Activated CD4-positive, alpha-beta memory T cell treated with anti-CD3 and anti-CD28 coated beads for 36 hours (primary cell): Measurements from ENCODE around the gene MYL12B. TPM values are rescaled to one million over a fixed set of nuclear protein-coding genes. Genes with fewer than 3 reads are reported as not detected.

Experiments
- CTCF ChIA-PET: fragments of 350-600 bp; sonication (Branson Sonifier 250); formaldehyde crosslinking; loops from one replicate; lab custom pipeline; 2021; ENCODE audit warnings: antibody characterized with exemption, inconsistent platforms; lab: Charles Lee
- POLR2A ChIA-PET: fragments of 350-600 bp; sonication (Branson Sonifier 250); formaldehyde crosslinking; loops from one replicate; lab custom pipeline; 2021; ENCODE audit warnings: antibody characterized with exemption; lab: Charles Lee
- DNase-seq: peaks from one replicate; pipeline ENCODE4 v3.0.0-alpha.2; 2020
- H3K27ac Mint-ChIP-seq: one replicate; pipeline ENCODE4 v1.8.0; 2021; ENCODE audit warnings: mixed read lengths
- H3K27me3 Mint-ChIP-seq: one replicate; pipeline ENCODE4 v1.8.0; 2021; ENCODE audit warnings: mixed read lengths
- H3K36me3 Mint-ChIP-seq: one replicate; pipeline ENCODE4 v1.8.0; 2021; ENCODE audit warnings: mixed read lengths
- H3K4me1 Mint-ChIP-seq: one replicate; pipeline ENCODE4 v1.8.0; 2021; ENCODE audit warnings: low read depth, mixed read lengths
- H3K4me3 Mint-ChIP-seq: one replicate; pipeline ENCODE4 v1.8.0; 2021; ENCODE audit warnings: mild to moderate bottlenecking, mixed read lengths
- H3K9me3 Mint-ChIP-seq: one replicate; pipeline ENCODE4 v1.8.0; 2021; ENCODE audit warnings: mixed read lengths
- intact Hi-C: fragments of 100-400 bp; cut with micrococcal nuclease; formaldehyde crosslinking; loops from one replicate; pipeline ENCODE4 v1.15.1; 2023
- total RNA-seq, 2 experiments: library from RNA; stranded (reverse); gene quantifications; one replicate each; pipeline ENCODE4 v1.2.3, GENCODE V29; 2021

MYL12B gene
- total RNA-seq, 2 experiments from 2014 or later = 335 to 339 TPM

DNA sequence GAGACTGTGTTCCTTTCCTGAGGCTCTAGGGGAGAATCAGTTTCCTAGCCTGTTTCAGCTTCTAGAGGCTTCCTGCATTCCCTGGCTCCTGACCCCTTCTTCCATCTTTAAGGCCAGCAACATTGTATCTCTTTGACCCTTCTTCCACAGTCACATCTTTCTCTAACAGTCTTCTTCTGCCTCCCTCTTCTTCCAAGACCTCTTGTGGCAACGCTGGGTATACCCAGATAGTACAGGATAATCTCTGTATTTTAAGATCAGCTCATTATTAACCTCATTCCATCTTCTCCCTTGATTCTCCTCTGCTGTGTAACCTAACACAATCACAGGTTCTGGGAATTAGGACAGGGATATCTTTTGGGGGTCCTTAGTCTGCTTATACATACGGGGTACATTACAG, 23.2 kb upstream of the MYL12B start:
- intact Hi-C loops = no loop called here
- peaks cover 20% of the 10 kb centered on the region for H3K9me3 Mint-ChIP-seq
- POLR2A ChIA-PET = no interaction called here
- DNase-seq = no peak
- H3K36me3 Mint-ChIP-seq = peaks cover 18% of the 10 kb centered on the region
- no peaks in the 10 kb centered on the region for H3K4me1 Mint-ChIP-seq
- no peak overlapping the region for H3K27ac Mint-ChIP-seq
- H3K27me3 Mint-ChIP-seq = no peaks in the 10 kb centered on the region
- no peak overlapping the region for H3K4me3 Mint-ChIP-seq
- CTCF ChIA-PET = interaction anchor here (1.0 kb wide), 1 partner anchor 87 kb away, joined by 3 read pairs; no protein-coding TSS in a partner anchor

GRCh38 chr18:3245185-3245564, 16.8 kb upstream of the MYL12B start:
- Mint-ChIP-seq H3K9me3 (peaks cover 20% of the 10 kb centered on the region), H3K27ac (peak overlapping the region; percentile 55), H3K4me3 (peak overlapping the region; percentile 97), H3K27me3 (no peaks in the 10 kb centered on the region), H3K36me3 (peaks cover 30% of the 10 kb centered on the region), H3K4me1 (peaks cover 17% of the 10 kb centered on the region)
- DNase-seq = no peak
- intact Hi-C loops = loop anchor here (5.0 to 10.0 kb wide), 3 partner anchors 490 to 1140 kb away; no protein-coding TSS in a partner anchor
- ChIA-PET CTCF (interaction anchor here (0.7 to 4.0 kb wide), 29 partner anchors 9 to 476 kb away, joined by 3 to 55 read pairs (median 4); partner anchors contain the start of gene MYOM1), POLR2A (interaction anchor here (1.1 to 1.3 kb wide), 2 partner anchors 251 to 252 kb away, joined by 3 to 5 read pairs; no protein-coding TSS in a partner anchor)

GRCh38 chr18:3245853-3246634, 15.9 kb upstream of the MYL12B start:
- ChIA-PET POLR2A (interaction anchor here (0.8 to 1.4 kb wide), 7 partner anchors 89 to 312 kb away, joined by 3 to 5 read pairs (median 3); no protein-coding TSS in a partner anchor), CTCF (interaction anchor here (0.6 to 4.0 kb wide), 51 partner anchors 10 to 601 kb away, joined by 3 to 55 read pairs (median 4); partner anchors contain the start of gene MYOM1)
- intact Hi-C loops = loop anchor here (1.0 to 10.0 kb wide), 10 partner anchors 95 to 1141 kb away; partner anchors contain the start of genes LPIN2 and SMCHD1
- peak overlapping the region; percentile 97 for H3K4me3 Mint-ChIP-seq
- H3K36me3 Mint-ChIP-seq = peaks cover 31% of the 10 kb centered on the region
- peaks cover 13% of the 10 kb centered on the region for H3K9me3 Mint-ChIP-seq
- H3K27ac Mint-ChIP-seq = peak overlapping the region; percentile 98
- DNase-seq = peak; percentile 91
- H3K4me1 Mint-ChIP-seq = peaks cover 23% of the 10 kb centered on the region
- H3K27me3 Mint-ChIP-seq = no peaks in the 10 kb centered on the region

DNA sequence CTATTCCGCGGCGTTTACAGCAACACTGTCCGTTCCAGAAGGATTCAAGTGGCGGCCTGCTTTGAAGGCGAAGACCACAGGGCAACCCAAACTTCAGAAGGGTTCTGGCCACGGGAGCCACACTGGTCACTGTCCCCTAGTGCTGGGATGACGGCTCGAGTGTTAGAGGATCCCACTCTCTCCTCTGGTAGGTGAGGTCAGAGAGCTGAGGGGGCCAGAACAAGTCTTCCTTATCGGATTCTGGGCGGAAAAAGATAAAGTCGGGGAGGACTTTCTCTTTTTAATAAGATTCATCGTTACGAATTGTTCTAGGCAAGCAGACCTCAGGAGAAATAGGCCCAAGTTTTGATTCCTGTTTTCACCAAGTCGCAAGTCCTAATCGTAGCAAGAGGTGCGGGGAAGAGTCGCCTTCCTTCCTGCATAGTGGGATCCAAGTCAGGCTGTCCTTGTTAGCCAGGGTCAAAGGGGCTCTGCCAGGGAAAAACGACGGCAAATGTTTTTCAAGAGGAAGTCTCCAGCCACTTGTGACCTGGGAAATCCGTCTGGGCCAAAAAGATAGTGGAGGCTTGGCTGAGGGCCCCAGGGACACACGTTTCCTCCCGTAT, 15.2 kb upstream of the MYL12B start:
- H3K4me3 Mint-ChIP-seq = peak overlapping the region; percentile 97
- H3K4me1 Mint-ChIP-seq = peaks cover 28% of the 10 kb centered on the region
- CTCF ChIA-PET = interaction anchor here (0.6 to 4.0 kb wide), 45 partner anchors 9 to 602 kb away, joined by 3 to 55 read pairs (median 4); partner anchors contain the start of gene LPIN2
- peaks cover 27% of the 10 kb centered on the region for H3K36me3 Mint-ChIP-seq
- intact Hi-C loops = loop anchor here (1.0 to 10.0 kb wide), 17 partner anchors 15 to 1142 kb away; partner anchors contain the start of genes LPIN2 and SMCHD1
- H3K27me3 Mint-ChIP-seq = no peaks in the 10 kb centered on the region
- H3K27ac Mint-ChIP-seq = peak overlapping the region; percentile 98
- H3K9me3 Mint-ChIP-seq = peaks cover 7% of the 10 kb centered on the region
- POLR2A ChIA-PET = interaction anchor here (0.8 to 2.0 kb wide), 11 partner anchors 15 to 313 kb away, joined by 3 to 10 read pairs (median 3); partner anchors contain the start of gene MYL12B
- DNase-seq = peak; percentile 39

GRCh38 chr18:3247240-3248061, 14.5 kb upstream of the MYL12B start, which contains the start of gene MYL12A:
TSS of gene MYL12A (plus strand) at chr18:3247801. CDS start at chr18:3253248, 5,447 bp downstream.
- ChIA-PET POLR2A (interaction anchor here (0.7 to 3.7 kb wide), 11 partner anchors 13 to 356 kb away, joined by 3 to 24 read pairs (median 4); partner anchors contain the start of gene MYL12B), CTCF (interaction anchor here (0.6 to 4.0 kb wide), 19 partner anchors 13 to 418 kb away, joined by 3 to 55 read pairs (median 5); partner anchors contain the start of gene LPIN2)
- peaks cover 20% of the 10 kb centered on the region for H3K36me3 Mint-ChIP-seq
- H3K9me3 Mint-ChIP-seq = no peaks in the 10 kb centered on the region
- intact Hi-C loops = loop anchor here (1.0 to 10.0 kb wide), 15 partner anchors 14 to 1143 kb away; partner anchors contain the start of genes LPIN2 and SMCHD1
- H3K4me1 Mint-ChIP-seq = peaks cover 34% of the 10 kb centered on the region
- peak within 1 kb of the TSS; percentile 98 for H3K27ac Mint-ChIP-seq
- peak; percentile 97 for DNase-seq
- peak within 1 kb of the TSS; percentile 97 for H3K4me3 Mint-ChIP-seq
- no peaks in the 10 kb centered on the region for H3K27me3 Mint-ChIP-seq

- ChIA-PET POLR2A (interaction anchor here (0.6 to 3.7 kb wide), 10 partner anchors 12 to 308 kb away, joined by 3 to 24 read pairs (median 4); partner anchors contain the start of gene MYL12B), CTCF (interaction anchor here (0.6 to 4.0 kb wide), 8 partner anchors 15 to 418 kb away, joined by 3 to 55 read pairs (median 5); no protein-coding TSS in a partner anchor)
- no peak for DNase-seq
- Mint-ChIP-seq H3K4me1 (peaks cover 41% of the 10 kb centered on the region), H3K9me3 (no peaks in the 10 kb centered on the region), H3K27me3 (no peaks in the 10 kb centered on the region), H3K4me3 (peak overlapping the region; percentile 97), H3K36me3 (peaks cover 25% of the 10 kb centered on the region), H3K27ac (peak overlapping the region; percentile 98)
- intact Hi-C loops = loop anchor here (1.0 to 10.0 kb wide), 4 partner anchors 200 to 1143 kb away; no protein-coding TSS in a partner anchor
Measured at GRCh38 chr18:3248062-3248657, 13.8 kb upstream of the MYL12B start.

GRCh38 chr18:3248658-3249359, 13.1 kb upstream of the MYL12B start:
- CTCF ChIA-PET = interaction anchor here (0.6 to 4.0 kb wide), 12 partner anchors 15 to 417 kb away, joined by 3 to 55 read pairs (median 3); no protein-coding TSS in a partner anchor
- H3K27me3 Mint-ChIP-seq = no peaks in the 10 kb centered on the region
- H3K4me1 Mint-ChIP-seq = peaks cover 47% of the 10 kb centered on the region
- peak overlapping the region; percentile 97 for H3K4me3 Mint-ChIP-seq
- H3K9me3 Mint-ChIP-seq = no peaks in the 10 kb centered on the region
- H3K36me3 Mint-ChIP-seq = peaks cover 31% of the 10 kb centered on the region
- intact Hi-C loops = loop anchor here (1.0 to 10.0 kb wide), 4 partner anchors 199 to 1144 kb away; no protein-coding TSS in a partner anchor
- peak overlapping the region; percentile 98 for H3K27ac Mint-ChIP-seq
- DNase-seq = peak; percentile 38
- POLR2A ChIA-PET = interaction anchor here (0.6 to 3.7 kb wide), 9 partner anchors 12 to 308 kb away, joined by 3 to 24 read pairs (median 4); partner anchors contain the start of gene MYL12B

DNA sequence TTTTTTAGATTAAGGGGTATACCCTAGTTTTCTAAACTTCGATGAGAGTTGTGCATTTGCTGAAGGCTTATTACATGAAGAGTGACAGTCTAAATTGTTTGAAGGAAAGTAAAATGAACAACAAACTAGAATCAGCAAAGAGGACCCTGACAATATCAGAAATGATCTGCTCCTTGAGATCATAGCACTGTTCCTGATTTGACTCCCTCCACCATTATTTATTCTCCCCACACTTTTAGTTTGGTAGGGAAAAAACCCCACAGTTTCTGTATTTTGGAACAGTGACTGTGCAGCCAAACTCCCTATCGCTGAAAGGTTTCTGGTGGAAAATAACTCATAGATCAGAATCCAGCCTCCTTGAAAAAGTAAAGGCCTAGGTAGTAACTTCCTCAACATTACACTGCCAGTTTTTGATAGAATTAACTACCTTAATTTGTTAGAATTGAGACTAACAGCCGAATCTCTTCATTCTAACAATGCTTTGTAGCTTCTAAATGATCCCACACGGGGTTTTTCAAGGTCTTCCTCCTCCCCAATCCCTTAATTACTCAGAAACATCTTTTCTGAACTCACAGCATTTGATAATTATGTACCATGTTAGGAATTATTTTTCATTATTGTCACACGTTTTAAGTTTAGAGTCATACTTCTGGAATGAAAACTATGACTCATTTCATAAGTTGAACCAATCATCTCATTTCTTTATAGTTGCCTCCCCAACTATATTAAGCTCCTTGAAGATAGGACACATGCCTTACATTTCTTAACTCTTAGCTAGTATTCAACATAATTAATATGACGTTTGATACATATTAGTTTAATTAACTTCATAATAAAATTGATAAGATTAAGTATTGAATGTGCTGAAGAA, 11.5 kb upstream of the MYL12B start:
- intact Hi-C loops = no loop called here
- peaks cover 47% of the 10 kb centered on the region for H3K36me3 Mint-ChIP-seq
- H3K4me1 Mint-ChIP-seq = peaks cover 50% of the 10 kb centered on the region

More for the DNA sequence above, 11.5 kb upstream of the MYL12B start:
- no peaks in the 10 kb centered on the region for H3K9me3 Mint-ChIP-seq
- POLR2A ChIA-PET = interaction anchor here (1.0 to 3.7 kb wide), 3 partner anchors 10 to 278 kb away, joined by 3 to 24 read pairs (median 4); partner anchors contain the start of gene MYL12B
- DNase-seq = no peak
- CTCF ChIA-PET = interaction anchor here (0.6 to 1.6 kb wide), 10 partner anchors 11 to 416 kb away, joined by 3 to 9 read pairs (median 3); partner anchors contain the start of gene MYL12B
- peak overlapping the region; percentile 97 for H3K4me3 Mint-ChIP-seq
- no peaks in the 10 kb centered on the region for H3K27me3 Mint-ChIP-seq
- H3K27ac Mint-ChIP-seq = peak overlapping the region; percentile 83
